ENCODE results near the gene APP. TPM values are rescaled to one million over a fixed set of nuclear protein-coding genes. Genes with fewer than 3 reads are reported as not detected.

APP gene
- total RNA-seq, 1 donor = 373 TPM

DNA sequence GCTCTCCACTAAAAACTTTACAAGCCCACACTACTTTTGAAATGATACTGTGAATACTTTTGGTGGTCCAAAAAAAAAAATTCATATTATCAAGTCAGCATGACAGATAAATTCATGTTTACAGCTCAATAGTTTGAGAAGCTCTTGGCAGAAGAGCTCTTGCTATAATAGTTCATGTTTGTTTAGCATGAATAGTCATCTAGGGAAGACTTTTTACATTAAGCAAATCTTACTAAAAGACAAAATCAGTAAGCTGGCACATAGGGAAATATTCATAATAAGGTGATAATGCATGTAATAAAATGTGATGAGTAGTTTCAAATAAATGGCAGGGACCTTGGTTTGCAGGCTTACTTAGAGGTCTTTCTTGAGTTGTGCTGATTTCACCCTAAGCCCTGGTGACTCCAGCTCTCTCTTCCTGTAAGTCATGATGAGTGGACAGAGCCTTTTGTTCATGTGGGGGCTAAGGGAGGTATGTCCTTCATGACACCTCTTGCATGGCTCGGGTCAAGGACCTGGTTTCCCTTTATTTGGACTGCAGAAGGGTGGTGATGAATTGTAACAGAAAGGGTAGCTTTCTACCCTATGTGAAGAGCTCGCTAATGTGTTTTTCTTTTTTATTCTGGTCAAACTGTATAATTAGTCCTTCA lies 269.1 kb downstream of the APP start:
- Histone ChIP-seq H3K4me1 (ENCODE audit: insufficient read depth, low read length) (peaks cover 11% of the 10 kb centered on the region), H3K4me2 (ENCODE audit: insufficient read depth, low read length) (no peak overlapping the region), H4K20me1 (ENCODE audit: insufficient read depth, low read length) (no peaks in the 10 kb centered on the region), H3K4me3 (ENCODE audit: insufficient read depth, low read length) (no peak overlapping the region), H3K9me3 (ENCODE audit: low read depth, low read length) (no peaks in the 10 kb centered on the region), H3K36me3 (ENCODE audit: insufficient read depth, low read length) (peaks cover 16% of the 10 kb centered on the region), H3K79me2 (ENCODE audit: insufficient read depth, low read length) (no peaks in the 10 kb centered on the region), H3K27ac (ENCODE audit: low read depth, low read length) (no peak overlapping the region), H2AFZ (ENCODE audit: low read length) (no peak overlapping the region), H3K27me3 (ENCODE audit: insufficient read depth, low read length) (no peaks in the 10 kb centered on the region)
- no peak for DNase-seq (ENCODE audit: insufficient read length, low spot score, missing footprints)
- TF ChIP-seq, protein P1, sequence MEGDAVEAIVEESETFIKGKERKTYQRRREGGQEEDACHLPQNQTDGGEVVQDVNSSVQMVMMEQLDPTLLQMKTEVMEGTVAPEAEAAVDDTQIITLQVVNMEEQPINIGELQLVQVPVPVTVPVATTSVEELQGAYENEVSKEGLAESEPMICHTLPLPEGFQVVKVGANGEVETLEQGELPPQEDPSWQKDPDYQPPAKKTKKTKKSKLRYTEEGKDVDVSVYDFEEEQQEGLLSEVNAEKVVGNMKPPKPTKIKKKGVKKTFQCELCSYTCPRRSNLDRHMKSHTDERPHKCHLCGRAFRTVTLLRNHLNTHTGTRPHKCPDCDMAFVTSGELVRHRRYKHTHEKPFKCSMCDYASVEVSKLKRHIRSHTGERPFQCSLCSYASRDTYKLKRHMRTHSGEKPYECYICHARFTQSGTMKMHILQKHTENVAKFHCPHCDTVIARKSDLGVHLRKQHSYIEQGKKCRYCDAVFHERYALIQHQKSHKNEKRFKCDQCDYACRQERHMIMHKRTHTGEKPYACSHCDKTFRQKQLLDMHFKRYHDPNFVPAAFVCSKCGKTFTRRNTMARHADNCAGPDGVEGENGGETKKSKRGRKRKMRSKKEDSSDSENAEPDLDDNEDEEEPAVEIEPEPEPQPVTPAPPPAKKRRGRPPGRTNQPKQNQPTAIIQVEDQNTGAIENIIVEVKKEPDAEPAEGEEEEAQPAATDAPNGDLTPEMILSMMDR (IDR thresholded peaks at IDR 0.05; ENCODE audit: extremely low read depth, low read depth, low read length) = no peak

DNA sequence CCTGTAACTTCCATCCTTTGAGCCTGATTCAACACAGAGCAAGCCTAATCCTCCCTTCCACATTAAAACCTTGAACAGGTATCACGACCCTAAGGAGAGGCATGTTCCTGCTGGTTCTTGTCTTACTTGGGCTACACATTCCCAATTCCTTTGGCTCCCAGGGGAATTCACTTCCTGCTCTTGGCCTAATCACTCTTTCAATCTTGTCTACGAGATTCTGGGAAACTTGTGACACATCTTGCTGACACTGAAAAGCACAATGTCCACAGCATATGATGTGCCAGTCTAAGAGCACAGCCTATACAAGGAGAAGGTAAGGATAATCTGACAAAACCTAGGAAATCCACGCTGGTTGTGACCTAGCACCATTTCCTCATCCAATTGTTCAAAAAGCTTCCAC lies 271.9 kb downstream of the APP start:
- no peaks in the 10 kb centered on the region for H3K9me3 ChIP-seq (ENCODE audit: low read depth, low read length)
- no peak overlapping the region for H3K4me2 ChIP-seq (ENCODE audit: insufficient read depth, low read length)
- no peak overlapping the region for H2AFZ ChIP-seq (ENCODE audit: low read length)
- H4K20me1 ChIP-seq (ENCODE audit: insufficient read depth, low read length) = no peaks in the 10 kb centered on the region
- H3K27ac ChIP-seq (ENCODE audit: low read depth, low read length) = no peak overlapping the region
- H3K27me3 ChIP-seq (ENCODE audit: insufficient read depth, low read length) = no peaks in the 10 kb centered on the region
- peaks cover 11% of the 10 kb centered on the region for H3K4me1 ChIP-seq (ENCODE audit: insufficient read depth, low read length)
- TF ChIP-seq, protein P1 (IDR thresholded peaks at IDR 0.05; ENCODE audit: extremely low read depth, low read depth, low read length) = no peak
- peaks cover 11% of the 10 kb centered on the region for H3K36me3 ChIP-seq (ENCODE audit: insufficient read depth, low read length)
- H3K79me2 ChIP-seq (ENCODE audit: insufficient read depth, low read length) = no peaks in the 10 kb centered on the region
- no peak overlapping the region for H3K4me3 ChIP-seq (ENCODE audit: insufficient read depth, low read length)
- no peak for DNase-seq (ENCODE audit: insufficient read length, low spot score, missing footprints)

DNA sequence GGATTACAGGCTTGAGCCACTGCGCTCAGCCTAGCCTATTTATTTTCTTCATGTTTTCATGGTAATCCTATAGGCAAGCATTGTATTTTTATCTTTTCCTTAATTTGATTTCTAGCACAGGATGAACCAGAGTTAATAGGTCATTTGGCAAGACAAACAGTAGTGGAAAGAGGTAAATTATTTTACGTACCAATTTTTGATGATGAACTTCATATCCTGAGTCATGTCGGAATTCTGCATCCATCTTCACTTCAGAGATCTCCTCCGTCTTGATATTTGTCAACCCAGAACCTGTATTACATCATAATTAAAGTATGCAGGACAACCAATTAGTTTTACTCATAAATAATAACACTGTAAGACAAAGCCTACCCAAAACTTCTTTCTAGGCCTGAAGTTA lies 273.2 kb downstream of the APP start:
- H3K4me2 ChIP-seq (ENCODE audit: insufficient read depth, low read length) = no peak overlapping the region
- no peak for DNase-seq (ENCODE audit: insufficient read length, low spot score, missing footprints)
- no peaks in the 10 kb centered on the region for H4K20me1 ChIP-seq (ENCODE audit: insufficient read depth, low read length)
- no peak overlapping the region for H2AFZ ChIP-seq (ENCODE audit: low read length)
- TF ChIP-seq, protein P1 (IDR thresholded peaks at IDR 0.05; ENCODE audit: extremely low read depth, low read depth, low read length) = no peak
- no peaks in the 10 kb centered on the region for H3K27me3 ChIP-seq (ENCODE audit: insufficient read depth, low read length)
- H3K79me2 ChIP-seq (ENCODE audit: insufficient read depth, low read length) = no peaks in the 10 kb centered on the region
- H3K4me3 ChIP-seq (ENCODE audit: insufficient read depth, low read length) = no peak overlapping the region
- H3K27ac ChIP-seq (ENCODE audit: low read depth, low read length) = no peak overlapping the region
- H3K9me3 ChIP-seq (ENCODE audit: low read depth, low read length) = no peaks in the 10 kb centered on the region
- peaks cover 11% of the 10 kb centered on the region for H3K4me1 ChIP-seq (ENCODE audit: insufficient read depth, low read length)
- peaks cover 11% of the 10 kb centered on the region for H3K36me3 ChIP-seq (ENCODE audit: insufficient read depth, low read length)

DNA sequence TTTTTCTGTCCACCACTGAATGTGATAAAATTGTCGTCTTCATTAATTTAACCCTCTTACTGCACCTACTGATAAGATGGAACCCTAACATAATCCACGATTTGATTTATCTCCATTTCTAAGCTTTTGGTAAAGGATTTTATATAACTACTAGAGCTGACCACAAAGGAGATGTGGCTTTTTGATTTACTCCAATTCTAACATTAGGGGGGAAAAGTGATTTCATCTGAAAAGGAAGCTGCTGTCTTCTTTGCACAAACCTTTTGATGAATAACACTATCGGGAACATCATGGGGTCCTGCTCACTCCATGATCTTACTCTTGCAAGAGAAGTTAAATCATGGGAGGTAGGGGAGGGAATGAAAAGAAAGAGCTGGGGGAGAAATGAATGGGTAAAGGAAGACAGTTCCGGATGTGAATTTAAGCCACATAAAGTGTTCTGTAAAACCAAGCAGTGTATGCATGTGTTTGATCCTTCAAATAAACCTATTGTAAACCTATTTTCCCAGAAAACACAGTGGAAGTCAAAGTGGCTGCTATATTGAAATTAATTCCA lies 274.0 kb downstream of the APP start:
- Histone ChIP-seq H3K27ac (ENCODE audit: low read depth, low read length) (no peak overlapping the region), H3K4me2 (ENCODE audit: insufficient read depth, low read length) (no peak overlapping the region), H2AFZ (ENCODE audit: low read length) (no peak overlapping the region), H3K36me3 (ENCODE audit: insufficient read depth, low read length) (peaks cover 16% of the 10 kb centered on the region), H4K20me1 (ENCODE audit: insufficient read depth, low read length) (no peaks in the 10 kb centered on the region), H3K27me3 (ENCODE audit: insufficient read depth, low read length) (no peaks in the 10 kb centered on the region), H3K4me3 (ENCODE audit: insufficient read depth, low read length) (no peak overlapping the region), H3K79me2 (ENCODE audit: insufficient read depth, low read length) (no peaks in the 10 kb centered on the region), H3K9me3 (ENCODE audit: low read depth, low read length) (no peaks in the 10 kb centered on the region), H3K4me1 (ENCODE audit: insufficient read depth, low read length) (peaks cover 8% of the 10 kb centered on the region)
- TF ChIP-seq, protein P1 (IDR thresholded peaks at IDR 0.05; ENCODE audit: extremely low read depth, low read depth, low read length) = no peak
- no peak for DNase-seq (ENCODE audit: insufficient read length, low spot score, missing footprints)

All from osteoblast (primary cell).